HG02943 (cell line): ENCODE measurements around the gene CLDN19.
A peak's percentile ranks its signal among the peaks of the same experiment; 100 is the strongest.

Experiments used
- ATAC-seq: cut with Tn5 transposase; IDR thresholded peaks from one replicate; pipeline ENCODE4 v1.9.1; 2021; ENCODE audit warnings: mild to moderate bottlenecking, low read depth, moderate library complexity; ENCODE audit not compliant: unreplicated experiment

The CLDN19 gene

DNA sequence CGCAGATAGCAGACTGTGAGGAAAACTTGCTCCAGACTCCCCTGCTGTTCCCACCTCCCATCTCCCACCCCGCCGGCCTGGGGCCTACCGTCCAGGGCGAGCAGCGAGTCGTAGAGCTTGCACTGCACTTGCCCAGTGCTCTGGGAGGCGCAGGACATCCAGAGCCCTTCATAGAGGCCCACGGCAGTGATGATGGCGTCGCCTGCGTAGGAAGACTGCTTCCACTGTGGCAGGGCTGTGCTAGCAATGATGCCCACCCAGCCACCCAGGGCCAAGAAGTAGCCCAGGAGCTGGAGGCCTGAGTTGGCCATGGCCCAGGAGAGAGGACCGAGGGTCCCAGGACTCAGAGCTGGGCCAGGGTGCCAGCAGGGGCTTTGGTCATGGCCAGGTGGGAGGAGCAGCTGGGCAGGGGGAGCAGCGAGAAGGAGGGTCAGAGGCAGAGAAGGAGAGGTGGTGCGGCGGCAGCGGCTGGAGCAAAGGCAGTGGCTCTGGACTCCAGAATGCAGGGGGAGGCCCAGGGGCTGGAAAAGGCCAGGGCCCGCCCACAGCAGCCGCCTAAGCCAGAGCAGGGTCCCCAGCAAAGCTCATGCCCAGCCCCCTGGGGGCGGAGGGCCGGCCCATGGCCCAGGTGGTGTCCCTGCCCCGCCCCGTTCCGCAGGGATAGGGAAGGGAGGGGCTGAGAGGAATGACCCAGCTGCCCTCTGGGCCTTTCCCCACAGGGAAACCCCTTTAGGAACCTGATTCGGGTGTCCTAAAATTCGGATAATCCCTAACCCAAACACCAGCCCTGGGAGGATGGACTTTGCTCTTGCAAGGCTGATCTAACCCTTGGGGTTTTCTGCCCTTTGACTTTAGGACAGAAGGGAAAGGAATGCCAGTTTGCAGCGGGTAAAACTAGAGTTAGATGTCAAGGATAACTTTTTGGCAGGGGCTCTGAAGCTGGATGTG is at the start of gene CLDN19:
CLDN19 (minus strand) TSS at position 484 of the 948 bp plus-strand sequence; CDS start at position 311, 173 bp downstream.
- no peak for ATAC-seq

- ATAC-seq = no peak
Measured at GRCh38 chr1:42788021-42788420, 48.0 kb upstream of the CLDN19 start.

- ATAC-seq = no peak
Measured at GRCh38 chr1:42786097-42786496, 46.1 kb upstream of the CLDN19 start.

GRCh38 chr1:42784946-42785693 is 45.1 kb upstream of the CLDN19 start, which contains the start of gene TMEM269:
Gene TMEM269, plus strand, starts transcription at chr1:42784991. Its CDS starts 4,903 bp downstream, at chr1:42789894.
- ATAC-seq = no peak

DNA sequence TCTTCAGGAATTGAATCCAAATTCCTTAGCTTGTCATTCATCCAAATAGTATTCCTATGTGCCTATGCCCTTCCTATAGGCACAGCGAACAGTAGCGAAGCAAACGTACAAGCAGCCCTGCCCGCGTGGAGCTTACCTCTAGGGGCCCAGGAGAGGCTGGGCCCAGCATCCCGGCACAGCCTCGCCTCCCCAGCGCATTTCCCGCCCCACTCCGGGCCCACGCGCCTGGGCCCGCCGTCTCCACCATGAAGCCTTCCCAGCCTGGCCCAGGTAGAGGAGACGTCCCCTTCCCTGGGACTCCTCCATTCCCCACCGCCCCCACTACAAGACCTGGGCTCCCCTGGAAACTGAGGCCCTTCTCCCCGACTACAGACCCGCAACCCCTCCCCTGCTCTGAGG is 44.5 kb upstream of the CLDN19 start:
- no peak for ATAC-seq

- ATAC-seq = no peak
Measured at GRCh38 chr1:42783092-42783491, 43.1 kb upstream of the CLDN19 start.

GRCh38 chr1:42780176-42780575 is 40.1 kb upstream of the CLDN19 start:
- no peak for ATAC-seq

DNA sequence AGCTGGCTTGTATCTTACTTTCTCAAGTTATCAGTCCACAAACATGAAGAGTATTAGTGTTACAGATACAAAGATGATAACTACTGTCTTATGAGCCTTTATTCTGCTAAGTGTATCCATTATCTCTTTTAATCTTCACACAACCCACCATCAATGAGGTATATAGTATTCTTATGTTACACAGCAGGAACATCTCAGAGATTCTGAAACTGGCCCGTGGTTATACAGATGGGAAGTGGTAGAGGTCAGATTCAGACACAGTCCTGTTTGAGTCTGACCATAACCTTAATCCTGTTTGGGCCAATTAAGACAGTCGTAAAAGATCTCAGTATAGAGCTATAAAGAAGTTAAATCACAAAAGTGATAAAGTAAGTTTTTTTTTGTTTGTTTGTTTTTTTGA is 39.7 kb upstream of the CLDN19 start:
- no peak for ATAC-seq

DNA sequence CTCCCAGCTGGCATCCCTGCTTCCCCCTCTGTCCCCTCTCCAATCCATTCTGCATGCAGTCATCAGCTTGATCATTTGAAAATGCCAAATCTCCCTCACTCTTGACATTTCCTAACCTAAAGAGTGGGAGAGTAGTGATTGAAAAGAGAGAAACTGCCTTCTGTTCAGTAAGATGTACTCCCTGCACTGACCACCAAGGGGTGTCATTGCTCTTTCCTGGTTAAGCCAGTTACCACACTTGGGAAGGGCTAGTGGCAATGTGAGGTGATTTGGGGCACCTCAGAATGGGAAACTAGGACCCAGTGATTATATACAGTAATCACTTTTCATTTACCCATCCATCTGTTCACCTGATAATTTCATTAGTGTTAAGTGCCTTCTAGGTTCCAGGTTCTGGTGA is 37.8 kb upstream of the CLDN19 start:
- no peak for ATAC-seq

GRCh38 chr1:42776502-42776901 is 36.5 kb upstream of the CLDN19 start:
- no peak for ATAC-seq

DNA sequence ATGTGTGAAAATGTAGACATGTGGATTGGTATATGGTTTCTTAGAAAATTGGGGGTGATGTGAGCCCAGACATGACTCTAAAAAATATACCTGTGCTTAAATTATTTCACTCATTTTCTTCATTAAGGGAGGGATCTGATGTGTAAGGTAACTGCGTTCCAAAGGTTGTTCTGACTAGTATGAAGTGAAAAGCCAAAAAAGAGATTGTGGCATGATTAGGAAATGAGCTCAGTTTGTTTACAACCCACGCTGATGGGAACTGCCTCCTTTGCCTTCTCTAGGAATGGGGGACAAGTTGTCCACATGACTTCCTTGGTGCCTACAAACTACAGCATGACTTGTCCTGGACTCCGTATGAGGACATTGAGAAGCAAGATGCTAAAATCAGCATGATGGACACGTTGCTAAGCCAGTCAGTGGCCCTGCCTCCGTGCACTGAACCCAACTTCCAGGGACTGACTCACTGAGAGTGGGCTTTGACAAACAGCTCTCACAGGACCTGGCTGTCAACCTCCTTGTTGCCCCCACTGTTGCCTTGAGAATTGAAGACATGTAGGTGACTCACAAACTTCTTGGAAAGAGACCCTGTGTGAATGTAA is 35.0 kb upstream of the CLDN19 start:
- no peak for ATAC-seq

GRCh38 chr1:42773420-42773819 is 33.4 kb upstream of the CLDN19 start:
- ATAC-seq = no peak

- ATAC-seq = no peak
Measured at GRCh38 chr1:42769811-42770210, 29.8 kb upstream of the CLDN19 start.

- no peak for ATAC-seq
Measured at GRCh38 chr1:42768172-42768571, 28.1 kb upstream of the CLDN19 start.

DNA sequence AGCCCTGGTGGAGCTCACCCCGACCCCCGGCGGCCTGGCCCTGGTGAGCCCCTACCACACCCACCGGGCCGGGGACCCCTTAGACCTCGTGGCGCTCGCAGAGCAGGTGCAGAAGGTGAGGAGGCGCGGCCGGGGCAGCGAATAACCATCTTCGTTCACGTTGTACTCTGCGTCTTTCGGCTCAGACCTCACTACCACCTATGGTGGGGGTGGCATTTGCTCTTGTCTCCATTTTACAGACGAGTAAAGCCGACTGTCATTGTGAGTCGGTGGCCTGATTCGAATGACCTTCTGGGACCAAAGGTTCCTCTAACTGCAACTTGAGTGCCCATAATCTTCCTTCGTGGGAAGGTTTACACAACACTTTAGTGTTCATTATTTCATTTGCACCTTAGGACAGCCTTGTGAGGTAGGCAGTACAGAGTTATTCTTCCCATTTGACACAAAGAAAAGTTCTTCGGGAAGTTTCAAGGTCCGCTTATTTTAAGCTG is 27.5 kb upstream of the CLDN19 start:
- ATAC-seq = peak; percentile 31

DNA sequence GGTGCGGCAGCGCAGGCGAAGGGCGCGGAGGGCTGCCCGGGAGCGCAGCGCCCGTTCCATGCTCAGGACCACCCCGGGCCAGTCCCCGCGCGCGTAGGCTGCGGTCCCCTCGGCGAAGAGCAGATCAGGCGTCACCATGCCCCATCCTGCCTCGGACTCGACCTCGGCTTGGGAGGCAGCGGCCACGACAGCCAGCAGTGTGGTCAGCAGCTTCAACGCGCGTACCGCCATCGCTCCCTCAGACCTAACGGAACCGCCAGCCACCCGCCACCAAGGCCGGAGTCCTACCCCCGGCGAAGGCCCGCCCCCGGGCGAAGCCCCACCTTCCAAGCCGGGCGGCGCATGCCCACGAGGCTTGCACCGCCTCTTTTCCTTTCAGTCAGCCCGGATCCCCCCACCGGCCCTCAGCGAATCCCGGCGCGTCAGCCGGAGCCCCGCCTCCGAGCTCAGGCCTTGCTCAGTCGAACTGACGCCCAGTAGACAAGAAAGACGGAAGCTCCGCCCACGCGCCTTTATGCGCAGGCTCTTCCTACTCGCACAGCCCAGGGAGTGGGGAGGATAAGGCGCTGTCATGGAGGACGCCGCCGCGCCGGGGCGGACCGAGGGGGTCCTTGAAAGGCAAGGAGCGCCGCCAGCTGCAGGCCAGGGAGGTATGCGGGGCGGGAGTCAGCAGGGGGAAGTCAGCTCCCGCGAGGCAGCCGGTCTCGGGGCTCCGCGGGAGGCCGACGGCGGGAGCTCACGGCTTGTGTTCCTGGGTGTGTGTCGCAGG is 26.9 kb upstream of the CLDN19 start, which contains the start of the genes C1orf50 and P3H1:
C1orf50 (plus strand) TSS at position 509 of the 769 bp plus-strand sequence; CDS start at position 572, 63 bp downstream.
P3H1 (minus strand) TSS at position 288 of the 769 bp plus-strand sequence; CDS start at position 231, 57 bp downstream.
- ATAC-seq = peak; percentile 86

GRCh38 chr1:42765832-42766740 is 26.1 kb upstream of the CLDN19 start:
- peak; percentile 1 for ATAC-seq

GRCh38 chr1:42765269-42765668 is 25.2 kb upstream of the CLDN19 start:
- no peak for ATAC-seq

GRCh38 chr1:42762269-42762668 is 22.2 kb upstream of the CLDN19 start:
- no peak for ATAC-seq
